ENCODE data around the gene GRIK1. TPM values are rescaled to one million over a fixed set of nuclear protein-coding genes. Genes with fewer than 3 reads are reported as not detected.

GRIK1 gene
- total and polyA plus RNA-seq, 2 donors (not counting 1 experiment from before 2014, with no cell fraction given): not detected

- Histone ChIP-seq H3K4me3 (ENCODE audit: control extremely low read depth in 1 of 5, extremely low read depth in 1 of 5, insufficient read depth in 1 of 5, low read depth in 2 of 5, low read length in 4 of 5) (no peak overlapping the region), H3K27ac (ENCODE audit: low read length in 2 of 2) (no peak overlapping the region), H3K27me3 (replicated peaks in 1 of 4; ENCODE audit: control extremely low read depth in 1 of 4, control insufficient read depth in 3 of 4, insufficient read depth in 4 of 4, low read length in 3 of 4) (no peaks in the 10 kb centered on the region), H3K36me3 (replicated peaks in 1 of 2; ENCODE audit: control extremely low read depth in 1 of 2, control insufficient read depth in 1 of 2, extremely low read depth in 1 of 2, insufficient read depth in 2 of 2, low read length in 1 of 2) (no peaks in the 10 kb centered on the region), H2AFZ (ENCODE audit: insufficient read depth, low read depth, low read length, poor library complexity, severe bottlenecking) (no peak overlapping the region), H3K9me3 (ENCODE audit: control extremely low read depth in 1 of 3, control insufficient read depth in 2 of 3, insufficient read depth in 1 of 3, low read length in 2 of 3) (no peaks in the 10 kb centered on the region), H3K79me2 (ENCODE audit: control insufficient read depth, insufficient read depth, low read length) (no peaks in the 10 kb centered on the region), H3K4me1 (ENCODE audit: control insufficient read depth in 2 of 2, insufficient read depth in 2 of 2, low read length in 2 of 2) (peaks cover 21 to 23% of the 10 kb centered on the region in 2 donors), H3K9ac (ENCODE audit: low read length) (no peak overlapping the region), H3K4me2 (replicated peaks; ENCODE audit: low read depth, low read length, poor library complexity, severe bottlenecking) (no peak overlapping the region), H4K20me1 (ENCODE audit: control insufficient read depth, insufficient read depth, low read length, poor library complexity, severe bottlenecking) (no peaks in the 10 kb centered on the region)
- DNase-seq (no peak), ATAC-seq (ENCODE audit: low read depth) (no peak)
- H3K4me1 Mint-ChIP-seq: peaks cover 23% of the 10 kb centered on the region
- no peak overlapping the region for H3K27ac Mint-ChIP-seq
- H3K27me3 Mint-ChIP-seq: no peaks in the 10 kb centered on the region
- intact Hi-C loops (cut with micrococcal nuclease): no loop called here
- no peaks in the 10 kb centered on the region for H3K9me3 Mint-ChIP-seq (ENCODE audit: insufficient read depth)
- TF ChIP-seq EZH2 (IDR thresholded peaks at IDR 0.05; ENCODE audit: borderline replicate concordance, insufficient read depth, low read depth, low read length, poor library complexity, severe bottlenecking): no peak
- no peak for TF ChIP-seq CTCF (IDR thresholded peaks at IDR 0.05)
- CTCF ChIA-PET: no interaction called here
- no CpG with 5 or more reads among the region's 3 CpGs for WGBS (ENCODE audit: insufficient coverage)
- no peak overlapping the region for H3K4me3 Mint-ChIP-seq
- POLR2A ChIA-PET: no interaction called here
Observed at GRCh38 chr21:29643289-29643688, 296.5 kb downstream of the GRIK1 start.

- Histone ChIP-seq H2AFZ (ENCODE audit: insufficient read depth, low read depth, low read length, poor library complexity, severe bottlenecking) (no peak overlapping the region), H3K4me1 (ENCODE audit: control insufficient read depth in 2 of 2, insufficient read depth in 2 of 2, low read length in 2 of 2) (peaks cover 25 to 27% of the 10 kb centered on the region in 2 donors), H3K79me2 (ENCODE audit: control insufficient read depth, insufficient read depth, low read length) (no peaks in the 10 kb centered on the region), H4K20me1 (ENCODE audit: control insufficient read depth, insufficient read depth, low read length, poor library complexity, severe bottlenecking) (no peaks in the 10 kb centered on the region), H3K9me3 (ENCODE audit: control extremely low read depth in 1 of 3, control insufficient read depth in 2 of 3, insufficient read depth in 1 of 3, low read length in 2 of 3) (peaks cover 0 to 5% (median under 1%) of the 10 kb centered on the region in 3 donors), H3K4me3 (ENCODE audit: control extremely low read depth in 1 of 5, extremely low read depth in 1 of 5, insufficient read depth in 1 of 5, low read depth in 2 of 5, low read length in 4 of 5) (no peak overlapping the region), H3K9ac (ENCODE audit: low read length) (no peak overlapping the region), H3K4me2 (replicated peaks; ENCODE audit: low read depth, low read length, poor library complexity, severe bottlenecking) (no peak overlapping the region), H3K27ac (ENCODE audit: low read length in 2 of 2) (no peak overlapping the region), H3K36me3 (replicated peaks in 1 of 2; ENCODE audit: control extremely low read depth in 1 of 2, control insufficient read depth in 1 of 2, extremely low read depth in 1 of 2, insufficient read depth in 2 of 2, low read length in 1 of 2) (no peaks in the 10 kb centered on the region), H3K27me3 (replicated peaks in 1 of 4; ENCODE audit: control extremely low read depth in 1 of 4, control insufficient read depth in 3 of 4, insufficient read depth in 4 of 4, low read length in 3 of 4) (no peaks in the 10 kb centered on the region)
- Mint-ChIP-seq H3K27ac (no peak overlapping the region), H3K4me1 (peaks cover 29% of the 10 kb centered on the region), H3K9me3 (ENCODE audit: insufficient read depth) (no peaks in the 10 kb centered on the region), H3K27me3 (no peaks in the 10 kb centered on the region), H3K4me3 (no peak overlapping the region)
- TF ChIP-seq EZH2 (IDR thresholded peaks at IDR 0.05; ENCODE audit: borderline replicate concordance, insufficient read depth, low read depth, low read length, poor library complexity, severe bottlenecking): no peak
- TF ChIP-seq CTCF (IDR thresholded peaks at IDR 0.05): no peak
- intact Hi-C loops (cut with micrococcal nuclease): no loop called here
- ChIA-PET POLR2A (no interaction called here), CTCF (no interaction called here)
- WGBS (ENCODE audit: insufficient coverage): 99% methylated on average over 7 of the region's 10 CpGs
- ATAC-seq (ENCODE audit: low read depth): no peak
- DNase-seq: no peak
Observed at GRCh38 chr21:29642551-29643245, 297.1 kb downstream of the GRIK1 start.
